GM12892 (cell line): ENCODE measurements around the gene SAMD4A.

Source experiments
- POLR2A ChIP-seq: IDR thresholded peaks from 2 replicates; pipeline ENCODE4 v1.6.1; 2011; ENCODE audit warnings: low read depth, low read length, control low read depth
- POLR2AphosphoS5 ChIP-seq: IDR thresholded peaks from 2 replicates; pipeline ENCODE4 v1.6.1; 2011; ENCODE audit warnings: low read depth, low read length, control low read depth
- TAF1 ChIP-seq: IDR thresholded peaks from 2 replicates; pipeline ENCODE4 v1.6.1; 2011; ENCODE audit warnings: low read depth, mild to moderate bottlenecking, control low read depth, low read length, borderline replicate concordance

GRCh38 chr14:54650959-54651351 is 84.0 kb downstream of the SAMD4A start:
- no peak for TF ChIP-seq POLR2A
- no peak for TF ChIP-seq TAF1
- no peak for TF ChIP-seq POLR2AphosphoS5
